HG03108 (cell line): Measurements from ENCODE around the gene ZFAND2B.
A peak's percentile ranks its signal among the peaks of the same experiment; 100 is the strongest.
"Not testable (repeated sequence)": the region's sequence is repeated elsewhere in the genome, so short reads cannot be mapped to it uniquely, and the experiment has no call there.

ENCODE experiments used
- ATAC-seq: cut with Tn5 transposase; IDR thresholded peaks from one replicate; pipeline ENCODE4 v1.9.1; 2021; ENCODE audit warnings: moderate library complexity; ENCODE audit not compliant: unreplicated experiment

Gene ZFAND2B

DNA sequence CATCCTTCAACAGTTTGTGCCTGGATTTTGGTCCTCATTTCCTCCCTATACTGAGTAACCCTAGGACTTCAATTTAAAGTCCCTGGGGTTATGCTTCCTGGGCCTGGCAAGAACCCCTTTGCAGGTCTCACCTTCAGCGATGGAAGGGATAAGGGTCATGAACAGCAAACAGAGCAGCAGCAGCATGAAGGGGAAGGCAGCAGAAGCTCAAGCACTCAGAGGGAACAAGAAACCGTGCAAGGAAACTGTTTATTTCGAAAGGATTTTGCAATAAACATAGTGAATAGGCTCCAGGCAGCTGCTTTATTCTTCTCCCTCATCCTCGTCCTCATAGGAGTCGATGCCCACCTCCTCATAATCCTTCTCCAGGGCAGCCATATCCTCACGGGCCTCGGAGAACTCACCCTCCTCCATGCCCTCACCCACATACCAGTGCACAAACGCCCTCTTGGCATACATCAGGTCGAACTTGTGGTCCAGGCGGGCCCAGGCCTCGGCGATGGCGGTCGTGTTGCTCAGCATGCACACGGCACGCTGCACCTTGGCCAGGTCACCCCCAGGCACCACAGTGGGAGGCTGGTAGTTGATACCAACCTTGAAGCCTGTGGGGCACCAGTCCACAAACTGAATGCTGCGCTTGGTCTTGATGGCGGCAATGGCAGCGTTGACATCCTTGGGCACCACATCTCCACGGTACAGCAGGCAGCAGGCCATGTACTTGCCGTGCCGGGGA lies 43.6 kb downstream of the ZFAND2B start:
- ATAC-seq: no peak

DNA sequence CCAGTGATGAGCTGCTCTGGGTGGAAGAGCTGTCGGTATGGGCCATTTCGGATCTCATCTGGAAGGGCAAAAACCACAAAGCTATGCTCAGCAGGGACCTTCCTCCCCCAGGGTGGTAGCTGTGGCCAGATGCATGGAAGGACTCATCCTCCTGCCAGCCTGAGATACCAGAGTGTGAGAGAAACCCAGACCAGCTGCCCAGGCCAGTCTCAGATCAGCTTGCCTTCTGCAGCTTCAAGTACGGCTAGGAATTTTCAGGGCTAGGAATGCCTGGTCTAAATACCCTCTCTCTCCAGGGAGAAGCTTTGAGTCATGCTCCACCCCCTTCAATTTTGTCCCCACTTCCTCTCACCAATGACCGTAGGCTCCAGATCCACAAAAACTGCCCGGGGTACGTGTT lies 45.1 kb downstream of the ZFAND2B start:
- ATAC-seq: no peak

- no peak for ATAC-seq
Measured at GRCh38 chr2:219252084-219252483, 45.5 kb downstream of the ZFAND2B start.

- ATAC-seq: no peak
Measured at GRCh38 chr2:219252570-219252899, 46.0 kb downstream of the ZFAND2B start.

DNA sequence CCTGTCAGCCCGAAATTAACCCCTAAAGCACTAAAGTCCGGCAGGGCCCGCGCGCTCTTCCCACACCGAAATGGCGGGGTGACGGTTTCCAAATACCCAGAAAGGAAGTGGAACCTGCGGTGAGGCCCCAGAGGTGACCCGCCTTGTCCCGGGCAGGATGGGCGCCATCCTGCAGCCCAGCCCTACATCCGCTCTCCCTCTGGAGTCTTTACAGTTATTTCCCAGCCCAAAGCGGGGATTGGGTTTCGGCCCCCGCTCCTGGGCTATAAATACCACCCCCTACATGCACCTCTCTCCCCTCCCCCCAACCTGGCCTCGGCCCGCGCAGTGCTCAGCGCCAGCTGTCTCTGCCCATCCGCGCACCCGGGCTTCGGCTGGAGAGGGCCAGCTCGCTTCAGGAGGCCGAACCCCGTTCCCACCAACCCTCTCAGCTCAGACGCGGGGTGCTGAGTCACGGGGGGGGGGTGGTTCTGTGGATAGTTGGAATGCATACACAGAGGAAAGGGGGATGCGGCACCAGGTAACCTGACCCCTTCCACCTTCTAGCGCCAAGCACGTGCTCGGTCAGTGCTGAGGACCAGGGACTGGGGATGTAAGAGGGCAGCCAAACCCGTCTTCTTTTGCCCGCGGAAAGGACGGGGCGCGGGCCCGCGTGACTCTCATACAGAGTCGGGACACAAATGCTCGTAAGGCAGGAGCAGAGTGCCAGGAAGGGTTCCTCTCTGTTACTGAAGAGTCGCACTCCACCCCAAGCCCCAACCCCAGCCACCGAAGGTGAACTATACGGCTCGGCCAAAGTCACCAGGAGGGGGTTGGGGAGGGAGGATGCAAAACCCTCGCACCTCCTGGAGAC lies 46.5 kb downstream of the ZFAND2B start, which contains the start of gene TUBA4B:
TUBA4B (plus strand) TSS at position 344 of the 853 bp plus-strand sequence; CDS start at position 509, 165 bp downstream.
- no peak for ATAC-seq

GRCh38 chr2:219253753-219254589 lies 47.4 kb downstream of the ZFAND2B start, which contains the start of gene TUBA4A:
Gene TUBA4A, minus strand, starts transcription at chr2:219253918. Its CDS starts 60 bp downstream, at chr2:219253858.
- ATAC-seq: peak; percentile 41

DNA sequence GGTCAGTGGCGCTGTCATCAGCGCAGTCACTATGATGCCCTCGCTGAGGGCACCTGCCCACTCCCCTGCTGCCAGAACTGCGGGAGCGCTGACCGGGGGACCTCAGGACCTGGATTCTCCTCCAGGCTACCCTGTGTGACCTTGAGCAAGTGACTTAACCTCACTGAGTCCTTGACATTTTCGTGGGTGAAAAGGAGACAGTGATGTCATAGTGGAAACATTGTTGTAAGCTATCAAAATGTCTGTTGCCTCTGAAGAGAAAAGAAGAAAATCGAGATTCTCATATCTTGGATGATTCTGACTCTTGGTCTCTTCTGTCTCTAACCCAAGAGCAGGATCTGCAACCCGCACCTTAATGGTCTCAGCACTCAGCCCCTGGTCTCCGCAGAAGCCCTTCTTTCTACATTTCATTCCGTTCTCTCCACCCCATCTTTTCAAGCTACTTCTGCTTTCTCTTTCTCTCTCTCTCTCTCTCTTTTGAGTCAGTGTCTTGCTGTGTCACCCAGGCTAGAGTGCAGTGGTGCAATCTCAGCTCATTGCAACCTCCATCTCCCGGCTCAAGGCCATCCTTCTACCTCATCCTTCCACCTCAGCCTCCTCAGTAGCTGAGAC lies 48.1 kb downstream of the ZFAND2B start:
- ATAC-seq: peak; percentile 14

- not testable (repeated sequence) for ATAC-seq
Measured at GRCh38 chr2:219258942-219259341, 52.4 kb downstream of the ZFAND2B start.
